GM13976 (cell line): ENCODE measurements around the gene IFNGR2.

ENCODE experiments used
- DNase-seq: peaks from one replicate; pipeline ENCODE4 v3.0.0; 2012; ENCODE audit warnings: low spot score
- CTCF ChIP-seq: IDR thresholded peaks from 2 replicates; pipeline ENCODE4 v1.5.1; 2012; ENCODE audit warnings: borderline replicate concordance, mild to moderate bottlenecking; ENCODE audit not compliant: insufficient read depth; ENCODE audit errors: extremely low read depth, missing control alignments, control extremely low read depth
- in situ Hi-C: fragments of 300-500 bp; cut with MboI; formaldehyde crosslinking; loops from one replicate; pipeline ENCODE4 v1.12.0; 2022; ENCODE audit warnings: low sequenced_read_pairs, mixed read lengths, inconsistent platforms; ENCODE audit not compliant: unreplicated experiment

The IFNGR2 gene

GRCh38 chr21:33391656-33392055 is 11.6 kb upstream of the IFNGR2 start:
- in situ Hi-C loops, result no loop called here
- no peak for TF ChIP-seq CTCF
- no peak for DNase-seq

GRCh38 chr21:33392284-33392985 is 10.8 kb upstream of the IFNGR2 start:
- in situ Hi-C loops, result no loop called here
- no peak for TF ChIP-seq CTCF
- DNase-seq, result no peak

GRCh38 chr21:33393348-33393747 is 9.9 kb upstream of the IFNGR2 start:
- no peak for DNase-seq
- TF ChIP-seq CTCF, result no peak
- in situ Hi-C loops, result no loop called here

- in situ Hi-C loops, result no loop called here
- no peak for DNase-seq
- TF ChIP-seq CTCF, result no peak
Measured at GRCh38 chr21:33394260-33394659, 9.0 kb upstream of the IFNGR2 start.

- no peak for DNase-seq
- in situ Hi-C loops, result no loop called here
- TF ChIP-seq CTCF, result no peak
Measured at GRCh38 chr21:33395891-33396331, 7.3 kb upstream of the IFNGR2 start.

- in situ Hi-C loops, result no loop called here
- no peak for DNase-seq
- no peak for TF ChIP-seq CTCF
Measured at GRCh38 chr21:33396436-33396835, 6.8 kb upstream of the IFNGR2 start.
